ENCODE results near the gene INPP5J. TPM values are rescaled to one million over a fixed set of nuclear protein-coding genes. Genes with fewer than 3 reads are reported as not detected.
A peak's percentile ranks its signal among the peaks of the same experiment; 100 is the strongest.

The INPP5J gene
- total RNA-seq, 1 experiment from 2014 or later, result 6.2 TPM

GRCh38 chr22:31138126-31138525 lies 15.4 kb downstream of the INPP5J start:
- Mint-ChIP-seq H3K9me3 (no peaks in the 10 kb centered on the region), H3K27me3 (ENCODE audit: low read depth) (no peaks in the 10 kb centered on the region; the same call in none of the 2 replicates), H3K36me3 (peaks cover 23% of the 10 kb centered on the region), H3K4me1 (peaks cover 22% of the 10 kb centered on the region), H3K4me3 (peak overlapping the region; percentile 47; the same call in 1 of the 2 replicates), H3K27ac (no peak overlapping the region)
- ChIA-PET CTCF (interaction anchor here (1.1 to 7.3 kb wide), 3 partner anchors 30 to 56 kb away, joined by 3 to 73 read pairs (median 15); partner anchors contain the start of genes SELENOM and SMTN), POLR2A (no interaction called here)
- no peak for ATAC-seq
- TF ChIP-seq ZNF138 (CRISPR knock-in tag; conservative IDR thresholded peaks at IDR 0.05) (no peak), ZMAT4 (CRISPR knock-in tag; IDR thresholded peaks at IDR 0.05) (no peak), SMAD3 (CRISPR knock-in tag; IDR thresholded peaks at IDR 0.05; ENCODE audit: borderline replicate concordance) (no peak), CTCF (IDR thresholded peaks at IDR 0.05) (no peak), ZSCAN18 (CRISPR knock-in tag; IDR thresholded peaks at IDR 0.05) (no peak), KAT7 (CRISPR knock-in tag; IDR thresholded peaks at IDR 0.05; ENCODE audit: borderline replicate concordance) (no peak), GTF2I (CRISPR knock-in tag; conservative IDR thresholded peaks at IDR 0.05) (no peak), SOX15 (CRISPR knock-in tag; IDR thresholded peaks at IDR 0.05) (no peak), NFATC4 (CRISPR knock-in tag; IDR thresholded peaks at IDR 0.05) (no peak), TEAD1 (CRISPR knock-in tag; IDR thresholded peaks at IDR 0.05) (no peak), ATF3 (CRISPR knock-in tag; conservative IDR thresholded peaks at IDR 0.05) (no peak)
- no peak for DNase-seq (ENCODE audit: low spot score)

- peak overlapping the region; percentile 86 for H3K4me3 Mint-ChIP-seq
- ATAC-seq (no peak), DNase-seq (ENCODE audit: low spot score) (no peak)
- ChIA-PET CTCF (interaction anchor here (1.1 to 7.3 kb wide), 4 partner anchors 30 to 134 kb away, joined by 3 to 73 read pairs (median 12); partner anchors contain the start of genes SELENOM and SMTN), POLR2A (interaction anchor here (0.5 kb wide), 1 partner anchor 58 kb away, joined by 3 read pairs; no protein-coding TSS in a partner anchor)
- no peak overlapping the region for H3K27ac Mint-ChIP-seq
- H3K27me3 Mint-ChIP-seq (ENCODE audit: low read depth), result no peaks in the 10 kb centered on the region; the same call in none of the 2 replicates
- peaks cover 23% of the 10 kb centered on the region for H3K36me3 Mint-ChIP-seq
- peaks cover 22% of the 10 kb centered on the region for H3K4me1 Mint-ChIP-seq
- no peaks in the 10 kb centered on the region for H3K9me3 Mint-ChIP-seq
- no peak for TF ChIP-seq ZMAT4 (CRISPR knock-in tag; IDR thresholded peaks at IDR 0.05)
- no peak for TF ChIP-seq PRDM15 (CRISPR knock-in tag; IDR thresholded peaks at IDR 0.05)
- no peak for TF ChIP-seq ARID4B (CRISPR knock-in tag; IDR thresholded peaks at IDR 0.05; ENCODE audit: borderline replicate concordance)
- TF ChIP-seq TEAD1 (CRISPR knock-in tag; IDR thresholded peaks at IDR 0.05), result no peak
- no peak for TF ChIP-seq PRRX2 (CRISPR knock-in tag; IDR thresholded peaks at IDR 0.05)
- no peak for TF ChIP-seq MXD4 (CRISPR knock-in tag; IDR thresholded peaks at IDR 0.05; ENCODE audit: borderline replicate concordance)
- no peak for TF ChIP-seq MAX (CRISPR knock-in tag; IDR thresholded peaks at IDR 0.05)
- TF ChIP-seq HMGXB4 (CRISPR knock-in tag; IDR thresholded peaks at IDR 0.05), result no peak
- no peak for TF ChIP-seq E2F5 (CRISPR knock-in tag; IDR thresholded peaks at IDR 0.05)
These were observed 16.3 kb downstream of the INPP5J start for GRCh38 chr22:31139066-31139465.

All from WTC11 (cell line).